ENCODE results near the gene SPSB1. TPM values are rescaled to one million over a fixed set of nuclear protein-coding genes. Genes with fewer than 3 reads are reported as not detected.

SPSB1 gene
- total RNA-seq, 2 donors from 2014 or later = 29.0 to 57.1 TPM

- no peak overlapping the region for H3K4me3 ChIP-seq
- intact Hi-C loops (cut with DNase I) = no loop called here
- H3K36me3 ChIP-seq = no peaks in the 10 kb centered on the region
- WGBS = 58% methylated on average over 12 of the region's 12 CpGs
- H3K9me3 ChIP-seq = no peaks in the 10 kb centered on the region
- TF ChIP-seq POLR2A (IDR thresholded peaks at IDR 0.05) (no peak), POLR2AphosphoS5 (IDR thresholded peaks at IDR 0.05) (no peak)
- TF ChIP-seq, protein P1, sequence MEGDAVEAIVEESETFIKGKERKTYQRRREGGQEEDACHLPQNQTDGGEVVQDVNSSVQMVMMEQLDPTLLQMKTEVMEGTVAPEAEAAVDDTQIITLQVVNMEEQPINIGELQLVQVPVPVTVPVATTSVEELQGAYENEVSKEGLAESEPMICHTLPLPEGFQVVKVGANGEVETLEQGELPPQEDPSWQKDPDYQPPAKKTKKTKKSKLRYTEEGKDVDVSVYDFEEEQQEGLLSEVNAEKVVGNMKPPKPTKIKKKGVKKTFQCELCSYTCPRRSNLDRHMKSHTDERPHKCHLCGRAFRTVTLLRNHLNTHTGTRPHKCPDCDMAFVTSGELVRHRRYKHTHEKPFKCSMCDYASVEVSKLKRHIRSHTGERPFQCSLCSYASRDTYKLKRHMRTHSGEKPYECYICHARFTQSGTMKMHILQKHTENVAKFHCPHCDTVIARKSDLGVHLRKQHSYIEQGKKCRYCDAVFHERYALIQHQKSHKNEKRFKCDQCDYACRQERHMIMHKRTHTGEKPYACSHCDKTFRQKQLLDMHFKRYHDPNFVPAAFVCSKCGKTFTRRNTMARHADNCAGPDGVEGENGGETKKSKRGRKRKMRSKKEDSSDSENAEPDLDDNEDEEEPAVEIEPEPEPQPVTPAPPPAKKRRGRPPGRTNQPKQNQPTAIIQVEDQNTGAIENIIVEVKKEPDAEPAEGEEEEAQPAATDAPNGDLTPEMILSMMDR (IDR thresholded peaks at IDR 0.05) = no peak
- no peaks in the 10 kb centered on the region for H3K27me3 ChIP-seq (replicated peaks; ENCODE audit: insufficient read depth)
- DNase-seq (ENCODE audit: low spot score) = no peak
- no peak overlapping the region for H3K27ac ChIP-seq
- H3K4me1 ChIP-seq (replicated peaks) = no peaks in the 10 kb centered on the region
Observed at GRCh38 chr1:9275567-9276034, 17.1 kb upstream of the SPSB1 start.

- no peak for DNase-seq (ENCODE audit: low spot score)
- Histone ChIP-seq H3K27ac (no peak overlapping the region), H3K27me3 (replicated peaks; ENCODE audit: insufficient read depth) (no peaks in the 10 kb centered on the region), H3K4me3 (no peak overlapping the region), H3K36me3 (no peaks in the 10 kb centered on the region), H3K4me1 (replicated peaks) (no peaks in the 10 kb centered on the region), H3K9me3 (no peaks in the 10 kb centered on the region)
- intact Hi-C loops (cut with DNase I) = no loop called here
- TF ChIP-seq POLR2AphosphoS5 (IDR thresholded peaks at IDR 0.05) (no peak), POLR2A (IDR thresholded peaks at IDR 0.05) (no peak)
- TF ChIP-seq, protein P1 (IDR thresholded peaks at IDR 0.05) = no peak
- 68% methylated on average over 5 of the region's 5 CpGs for WGBS
Observed at GRCh38 chr1:9278116-9278515, 14.6 kb upstream of the SPSB1 start.

GRCh38 chr1:9278585-9279153 is 14.0 kb upstream of the SPSB1 start:
- Histone ChIP-seq H3K36me3 (no peaks in the 10 kb centered on the region), H3K4me1 (replicated peaks) (no peaks in the 10 kb centered on the region), H3K4me3 (no peak overlapping the region), H3K27ac (no peak overlapping the region), H3K27me3 (replicated peaks; ENCODE audit: insufficient read depth) (no peaks in the 10 kb centered on the region), H3K9me3 (no peaks in the 10 kb centered on the region)
- no peak for DNase-seq (ENCODE audit: low spot score)
- no peak for TF ChIP-seq POLR2A (IDR thresholded peaks at IDR 0.05)
- TF ChIP-seq, protein P1 (IDR thresholded peaks at IDR 0.05) = no peak
- no peak for TF ChIP-seq POLR2AphosphoS5 (IDR thresholded peaks at IDR 0.05)
- intact Hi-C loops (cut with DNase I) = no loop called here
- 71% methylated on average over 10 of the region's 10 CpGs for WGBS

GRCh38 chr1:9279172-9279840 is 13.4 kb upstream of the SPSB1 start:
- Histone ChIP-seq H3K4me1 (replicated peaks) (no peaks in the 10 kb centered on the region), H3K27me3 (replicated peaks; ENCODE audit: insufficient read depth) (no peaks in the 10 kb centered on the region), H3K27ac (no peak overlapping the region), H3K36me3 (no peaks in the 10 kb centered on the region), H3K4me3 (no peak overlapping the region), H3K9me3 (no peaks in the 10 kb centered on the region)
- intact Hi-C loops (cut with DNase I) = no loop called here
- TF ChIP-seq, protein P1 (IDR thresholded peaks at IDR 0.05) = no peak
- no peak for DNase-seq (ENCODE audit: low spot score)
- WGBS = 84% methylated on average over 22 of the region's 23 CpGs

All from prostate gland (tissue), 2 donors.